GM08714 (cell line): Measurements from ENCODE around the gene GAMT.

Experiments used
- H3K4me3 ChIP-seq: fragments of 200-500 bp; sonication (Bioruptor generic); 2 replicates; pipeline ENCODE4 v1.5.1; 2014; ENCODE audit warnings: mild to moderate bottlenecking, low read length, inconsistent platforms
- ZNF274 ChIP-seq: IDR thresholded peaks from 2 replicates; pipeline ENCODE4 v1.6.1; 2012; ENCODE audit warnings: mild to moderate bottlenecking, low read depth, low read length

Gene GAMT

GRCh38 chr19:1394252-1395193 lies 6.8 kb downstream of the GAMT start:
- no peak for TF ChIP-seq ZNF274
- no peak overlapping the region for H3K4me3 ChIP-seq

GRCh38 chr19:1393841-1394240 lies 7.5 kb downstream of the GAMT start:
- TF ChIP-seq ZNF274, result no peak
- H3K4me3 ChIP-seq, result no peak overlapping the region

- no peak overlapping the region for H3K4me3 ChIP-seq
- TF ChIP-seq ZNF274, result no peak
Measured at GRCh38 chr19:1392939-1393530, 8.3 kb downstream of the GAMT start.

GRCh38 chr19:1392407-1392806 lies 8.9 kb downstream of the GAMT start:
- TF ChIP-seq ZNF274, result no peak
- H3K4me3 ChIP-seq, result no peak overlapping the region

GRCh38 chr19:1390890-1391423 lies 10.4 kb downstream of the GAMT start:
- no peak for TF ChIP-seq ZNF274
- H3K4me3 ChIP-seq, result no peak overlapping the region

GRCh38 chr19:1389033-1389940 lies 12.1 kb downstream of the GAMT start:
- no peak for TF ChIP-seq ZNF274

GRCh38 chr19:1388637-1389026 lies 12.7 kb downstream of the GAMT start:
- TF ChIP-seq ZNF274, result no peak

More at GRCh38 chr19:1389033-1389940, 12.1 kb downstream of the GAMT start:
- no peak overlapping the region for H3K4me3 ChIP-seq

GRCh38 chr19:1387684-1388636 lies 13.4 kb downstream of the GAMT start:
- TF ChIP-seq ZNF274, result no peak
- no peak overlapping the region for H3K4me3 ChIP-seq

More at GRCh38 chr19:1388637-1389026, 12.7 kb downstream of the GAMT start:
- H3K4me3 ChIP-seq, result no peak overlapping the region

- TF ChIP-seq ZNF274, result no peak
Measured at GRCh38 chr19:1386945-1387683, 14.2 kb downstream of the GAMT start.

GRCh38 chr19:1385816-1386215 lies 15.5 kb downstream of the GAMT start:
- no peak for TF ChIP-seq ZNF274
- H3K4me3 ChIP-seq, result no peak overlapping the region

More at GRCh38 chr19:1386945-1387683, 14.2 kb downstream of the GAMT start:
- H3K4me3 ChIP-seq, result no peak overlapping the region

GRCh38 chr19:1384478-1385110 lies 16.7 kb downstream of the GAMT start:
- peak overlapping the region; percentile 98 for H3K4me3 ChIP-seq
- TF ChIP-seq ZNF274, result no peak

- TF ChIP-seq ZNF274, result no peak
- peak overlapping the region; percentile 98 for H3K4me3 ChIP-seq
Measured at GRCh38 chr19:1384085-1384462, 17.3 kb downstream of the GAMT start.
